ENCODE measurements around the gene VRK2.

GRCh38 chr2:58186501-58186900, 139.9 kb downstream of the VRK2 start:
- TF ChIP-seq SMC3 (conservative IDR thresholded peaks at IDR 0.05; ENCODE audit: poor library complexity) (no peak), CTCF (IDR thresholded peaks at IDR 0.05; ENCODE audit: poor library complexity, severe bottlenecking) (no peak), RAD21 (conservative IDR thresholded peaks at IDR 0.05) (no peak), EZH2 (IDR thresholded peaks at IDR 0.05; ENCODE audit: borderline replicate concordance, insufficient read depth, low read length, poor library complexity, severe bottlenecking) (no peak), POLR2AphosphoS5 (IDR thresholded peaks at IDR 0.05) (no peak), TAF1 (IDR thresholded peaks at IDR 0.05; ENCODE audit: low read depth) (no peak)
